ENCODE measurements around the gene PLAGL1.

PLAGL1 gene

GRCh38 chr6:143965503-143966171 is 42.4 kb downstream of the PLAGL1 start:
- DNase-seq (ENCODE audit: low read depth): no peak

DNA sequence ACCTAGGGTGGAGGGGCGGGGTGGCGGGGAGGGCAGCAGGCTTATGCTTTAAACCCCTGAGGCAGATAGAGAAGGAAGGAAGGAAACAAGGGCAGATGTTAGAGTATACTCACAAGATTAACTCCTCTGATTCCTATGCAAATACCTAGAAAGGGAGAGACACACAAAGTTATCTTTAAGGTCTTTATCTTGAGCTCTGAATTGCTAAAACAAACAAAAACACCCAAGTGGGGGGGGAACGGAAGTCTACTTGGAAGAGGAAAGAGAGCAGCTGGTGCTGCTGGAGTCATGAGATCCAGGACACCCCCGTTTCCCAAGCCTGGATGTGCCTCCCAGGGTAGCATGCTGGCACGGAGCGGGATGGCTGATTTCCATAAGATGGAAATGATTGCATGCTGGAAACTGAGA is 43.4 kb downstream of the PLAGL1 start:
- no peak for DNase-seq (ENCODE audit: low read depth)

- DNase-seq (ENCODE audit: low read depth): no peak
Measured at GRCh38 chr6:143963158-143963919, 44.7 kb downstream of the PLAGL1 start.

- no peak for DNase-seq (ENCODE audit: low read depth)
Measured at GRCh38 chr6:143961886-143962878, 45.9 kb downstream of the PLAGL1 start.

DNA sequence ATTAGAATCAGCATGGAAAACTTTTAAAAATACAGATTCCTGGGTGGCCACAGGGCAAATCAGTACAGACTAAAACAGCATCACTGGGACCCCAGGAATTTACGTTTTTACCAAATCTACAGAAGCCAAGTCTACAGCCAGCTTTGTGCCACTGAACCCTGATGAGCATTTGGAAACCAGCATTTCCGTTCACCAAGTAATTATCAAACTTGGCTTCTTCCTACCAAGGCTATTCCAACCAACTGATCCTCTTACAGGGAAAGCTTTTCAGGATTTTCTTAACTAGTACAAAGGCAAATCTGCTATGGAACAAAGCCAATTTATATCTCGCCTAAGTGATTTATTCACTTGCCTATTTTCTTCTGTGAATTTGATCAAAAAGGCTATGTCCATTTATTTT is 47.0 kb downstream of the PLAGL1 start:
- DNase-seq (ENCODE audit: low read depth): no peak

DNA sequence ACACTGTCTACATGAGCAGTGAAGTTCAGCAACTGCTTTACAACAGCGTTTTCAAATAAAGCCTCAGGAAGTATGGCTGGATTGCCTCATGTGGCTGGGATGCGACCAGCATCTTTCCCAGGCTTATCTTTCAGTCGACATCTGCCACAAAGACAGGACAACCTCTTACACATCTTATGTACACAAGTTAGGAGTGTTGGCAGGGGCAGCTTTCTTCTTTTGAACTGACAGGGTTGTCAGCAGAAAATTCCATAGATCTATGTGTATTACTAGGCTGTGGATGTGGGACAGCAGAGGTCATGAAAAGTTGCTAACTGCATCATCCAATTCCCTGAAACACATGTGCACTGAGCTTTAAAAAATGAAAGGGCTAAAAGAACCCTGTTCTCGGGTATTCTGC is 48.1 kb downstream of the PLAGL1 start:
- DNase-seq (ENCODE audit: low read depth): no peak

GRCh38 chr6:143958839-143959399 is 49.1 kb downstream of the PLAGL1 start:
- DNase-seq (ENCODE audit: low read depth): no peak

DNA sequence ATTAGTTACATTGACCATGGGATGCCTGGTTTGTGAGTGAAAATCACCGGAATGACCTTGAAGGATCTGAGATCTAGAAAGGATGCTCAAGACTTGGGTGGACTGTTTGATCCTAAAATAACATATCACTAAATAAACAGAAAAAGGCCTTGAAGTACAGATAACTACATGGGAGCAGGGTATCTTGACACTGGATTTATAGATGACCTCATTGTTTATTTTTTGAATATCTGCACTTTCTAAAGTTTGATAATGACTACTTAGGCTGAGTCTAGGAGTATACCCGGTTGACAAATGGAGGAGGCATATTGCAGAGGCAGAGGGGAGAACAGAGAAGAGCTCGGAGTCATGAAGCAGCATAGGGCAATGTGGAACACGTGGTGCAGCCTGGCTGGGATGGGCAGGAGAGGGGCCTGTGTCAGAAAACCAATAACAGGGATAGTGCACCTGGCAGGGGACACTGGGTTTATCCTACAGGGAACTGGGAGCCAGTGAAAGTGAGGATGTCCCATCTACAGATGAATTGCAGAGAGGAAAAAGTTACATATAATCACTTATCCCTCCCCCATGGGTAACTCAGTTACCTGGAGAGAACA is 50.3 kb downstream of the PLAGL1 start:
- no peak for DNase-seq (ENCODE audit: low read depth)

- no peak for DNase-seq (ENCODE audit: low read depth)
Measured at GRCh38 chr6:143955971-143956370, 52.1 kb downstream of the PLAGL1 start.

DNA sequence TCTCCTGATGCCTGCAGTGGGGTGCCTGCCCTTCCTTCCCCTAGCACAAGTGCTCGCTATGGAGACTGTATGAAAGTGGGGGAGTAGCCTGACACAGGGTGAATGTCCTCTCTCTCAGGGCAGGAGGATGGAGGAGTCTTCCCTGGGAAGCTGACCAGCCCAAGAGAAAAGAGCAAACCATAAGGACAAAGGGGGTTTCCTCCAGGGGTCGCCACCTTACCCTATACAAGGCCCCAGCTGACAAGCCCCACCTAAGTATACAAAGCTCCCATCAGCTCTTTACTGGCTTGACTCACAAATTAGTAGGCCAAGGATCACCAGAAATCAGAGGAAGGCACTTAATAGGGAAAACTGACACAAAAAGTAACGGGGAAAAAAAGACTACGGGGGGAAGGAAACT is 54.1 kb downstream of the PLAGL1 start:
- no peak for DNase-seq (ENCODE audit: low read depth)

- no peak for DNase-seq (ENCODE audit: low read depth)
Measured at GRCh38 chr6:143952947-143953701, 54.9 kb downstream of the PLAGL1 start.

- DNase-seq (ENCODE audit: low read depth): no peak
Measured at GRCh38 chr6:143952060-143952778, 55.8 kb downstream of the PLAGL1 start.

GRCh38 chr6:143950875-143951274 is 57.2 kb downstream of the PLAGL1 start:
- no peak for DNase-seq (ENCODE audit: low read depth)

- DNase-seq (ENCODE audit: low read depth): no peak
Measured at GRCh38 chr6:143949962-143950361, 58.1 kb downstream of the PLAGL1 start.

GRCh38 chr6:143949535-143949934 is 58.5 kb downstream of the PLAGL1 start:
- no peak for DNase-seq (ENCODE audit: low read depth)

DNA sequence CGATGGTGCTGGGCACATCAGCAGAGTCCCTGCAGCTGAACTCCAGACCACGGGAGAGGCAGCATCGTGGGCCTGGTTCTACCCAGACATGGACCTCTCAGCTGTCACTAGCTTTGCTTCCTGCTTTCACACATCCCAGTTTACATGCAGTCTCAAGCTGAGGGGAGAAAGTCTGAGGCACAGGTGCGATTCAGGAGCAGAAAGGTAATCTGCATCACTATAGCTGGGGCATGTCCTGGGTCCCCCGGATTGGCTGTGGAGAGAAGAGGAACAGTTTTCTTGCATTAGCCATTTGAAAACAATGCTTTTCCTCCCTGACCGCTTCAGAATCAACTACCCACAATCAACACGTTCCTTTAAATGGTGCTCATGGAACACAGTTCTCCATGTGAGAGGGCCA is 59.9 kb downstream of the PLAGL1 start:
- DNase-seq (ENCODE audit: low read depth): no peak

DNA sequence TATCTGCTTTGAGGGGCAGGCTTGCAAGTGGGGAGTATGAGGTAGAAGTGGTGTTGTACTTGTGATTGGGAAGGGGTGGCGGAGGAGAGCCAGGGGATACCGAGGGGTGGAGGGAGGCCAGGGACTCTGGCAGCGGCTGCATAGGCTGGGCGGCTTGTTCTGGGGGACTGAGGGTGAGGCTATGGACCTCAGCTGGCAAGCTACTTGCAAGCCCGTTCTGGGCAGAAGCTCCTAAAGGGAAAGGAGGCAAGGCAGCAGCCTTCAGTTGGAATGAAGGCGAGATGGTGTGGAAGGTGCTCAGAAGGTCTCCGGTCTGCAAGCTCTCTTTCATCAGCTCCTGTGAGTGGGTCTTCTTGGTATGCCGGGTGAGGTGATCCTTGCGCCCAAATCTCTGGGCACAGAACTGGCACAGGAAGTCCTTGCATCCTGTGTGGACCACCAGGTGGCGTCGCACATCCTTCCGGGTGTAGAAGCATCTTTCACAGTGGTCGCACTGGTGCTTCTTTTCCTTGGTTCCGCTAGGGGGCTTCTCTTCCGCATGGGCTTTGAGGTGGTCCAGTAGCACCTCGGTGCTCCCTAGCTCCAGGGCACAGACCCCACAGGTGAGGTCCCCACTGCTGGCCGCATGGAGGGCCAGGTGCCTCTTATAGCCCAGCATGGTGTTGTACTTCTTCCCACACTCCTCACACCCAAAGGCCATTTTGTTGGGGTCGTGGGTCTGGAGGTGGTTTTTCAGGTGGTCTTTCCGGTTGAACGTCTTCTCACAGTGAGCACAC is 66.0 kb downstream of the PLAGL1 start:
- DNase-seq (ENCODE audit: low read depth): peak; percentile 43

DNA sequence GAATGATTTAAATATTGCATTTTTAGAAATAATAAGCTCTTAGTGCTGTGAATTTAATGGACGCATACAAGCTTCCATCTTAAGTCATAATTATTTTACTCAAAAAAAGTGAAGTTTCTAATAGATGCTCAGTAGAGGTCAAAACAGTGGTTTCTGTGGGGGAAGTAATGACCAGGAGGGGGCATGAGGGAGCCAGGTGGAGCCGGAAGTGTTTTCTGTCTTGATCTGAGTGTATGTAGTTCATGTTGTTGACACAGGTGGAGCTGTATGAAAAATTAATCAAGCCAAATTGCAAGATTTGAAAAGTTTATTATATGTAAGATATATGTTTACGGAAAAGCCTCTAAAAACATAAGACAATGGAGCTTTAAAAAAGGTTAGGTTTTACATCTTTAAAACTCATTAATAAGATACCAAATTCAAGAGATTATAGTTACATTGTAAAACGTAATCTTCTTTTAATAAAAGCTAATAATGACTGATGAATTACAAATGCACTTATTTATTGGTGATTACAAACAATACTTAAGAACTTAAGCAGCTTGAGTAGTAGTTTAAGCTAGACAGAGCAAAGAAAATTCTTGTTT is 68.0 kb downstream of the PLAGL1 start:
- peak; percentile 22 for DNase-seq (ENCODE audit: low read depth)

DNA sequence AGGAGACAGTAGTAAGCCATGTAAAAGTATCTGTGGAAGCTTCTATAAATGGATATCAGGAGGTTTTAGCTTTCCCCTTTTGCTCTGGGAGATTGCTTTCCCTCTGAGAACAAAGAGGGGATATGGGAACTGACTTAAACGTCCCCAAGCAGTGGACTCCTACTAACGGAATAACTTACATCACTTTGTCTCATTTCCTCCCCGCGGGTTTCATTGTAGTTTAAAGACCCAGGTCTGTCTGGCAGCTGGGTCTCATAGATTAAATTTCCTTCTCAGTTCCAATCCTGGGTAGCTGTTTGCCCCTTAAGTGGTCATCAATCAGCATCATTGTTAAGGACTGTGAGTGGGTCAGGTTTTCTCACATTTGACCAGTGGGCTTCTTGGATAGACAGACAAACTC is 68.7 kb downstream of the PLAGL1 start:
- no peak for DNase-seq (ENCODE audit: low read depth)

Measured in stimulated activated CD8-positive, alpha-beta memory T cell treated with anti-CD3 and anti-CD28 coated beads, Interleukin-12 subunit alpha, Interleukin-12 subunit beta, amount 100 ng/mL, for 1 hour (primary cell).